Measurements from ENCODE around the gene MOSMO.
"Not testable (repeated sequence)": the region's sequence is repeated elsewhere in the genome, so short reads cannot be mapped to it uniquely, and the experiment has no call there.

MOSMO gene

GRCh38 chr16:22098405-22099255, 90.7 kb downstream of the MOSMO start:
- DNase-seq: no peak

- DNase-seq: no peak
Observed at GRCh38 chr16:22099256-22099975, 91.5 kb downstream of the MOSMO start.

DNA sequence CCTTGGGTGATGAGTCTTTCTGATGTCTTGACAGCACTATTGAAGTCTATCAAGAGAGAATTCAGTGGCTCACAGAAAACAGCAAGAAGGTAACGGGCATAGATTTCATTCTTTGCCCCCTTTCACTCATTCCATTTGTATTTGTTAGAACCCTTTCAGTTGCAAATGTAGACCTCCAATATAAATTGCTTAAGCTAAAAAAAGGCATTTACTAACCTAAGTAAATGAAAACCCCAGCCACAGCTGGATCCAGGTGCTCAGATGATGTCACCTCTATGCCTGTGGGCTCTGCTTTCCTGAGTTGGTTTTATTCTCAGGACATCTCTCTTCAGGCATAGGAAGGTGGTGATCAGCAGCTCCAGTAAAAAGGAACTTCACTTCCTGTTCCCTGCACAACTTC, 95.5 kb downstream of the MOSMO start:
- DNase-seq: no peak

GRCh38 chr16:22109258-22109898, 101.5 kb downstream of the MOSMO start:
- DNase-seq: no peak

GRCh38 chr16:22111629-22112028, 103.7 kb downstream of the MOSMO start:
- DNase-seq: not testable (repeated sequence)

DNA sequence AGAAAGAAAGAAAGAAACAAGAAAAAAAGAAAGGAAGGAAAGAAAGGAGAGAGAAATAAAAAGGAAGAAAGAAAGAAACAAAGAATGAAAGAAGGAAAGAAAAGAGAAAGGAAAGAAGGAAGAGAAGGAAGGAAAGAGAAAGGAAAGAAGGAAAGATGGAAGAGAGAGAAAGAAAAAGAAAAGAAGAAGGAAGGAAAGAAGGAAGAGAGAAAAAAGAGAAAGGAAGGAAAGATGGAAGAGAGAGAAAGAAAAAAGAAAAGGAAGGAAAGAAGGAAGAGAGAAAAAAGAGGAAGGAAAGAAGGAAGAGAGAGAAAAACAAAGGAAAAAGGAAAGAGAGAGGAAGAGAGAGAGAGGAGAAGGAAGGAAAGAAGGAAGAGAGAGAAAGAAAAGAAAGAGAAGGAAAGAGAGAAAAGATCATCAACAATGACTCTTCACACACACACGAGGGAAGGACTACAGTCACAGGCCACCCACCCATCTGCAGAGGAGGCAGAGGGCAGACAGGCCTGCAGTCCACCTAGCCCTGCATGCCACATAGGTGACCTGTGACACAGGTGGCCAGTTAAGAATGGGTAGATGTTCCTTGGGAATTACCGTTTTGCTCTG, 108.3 kb downstream of the MOSMO start:
- DNase-seq: no peak

DNA sequence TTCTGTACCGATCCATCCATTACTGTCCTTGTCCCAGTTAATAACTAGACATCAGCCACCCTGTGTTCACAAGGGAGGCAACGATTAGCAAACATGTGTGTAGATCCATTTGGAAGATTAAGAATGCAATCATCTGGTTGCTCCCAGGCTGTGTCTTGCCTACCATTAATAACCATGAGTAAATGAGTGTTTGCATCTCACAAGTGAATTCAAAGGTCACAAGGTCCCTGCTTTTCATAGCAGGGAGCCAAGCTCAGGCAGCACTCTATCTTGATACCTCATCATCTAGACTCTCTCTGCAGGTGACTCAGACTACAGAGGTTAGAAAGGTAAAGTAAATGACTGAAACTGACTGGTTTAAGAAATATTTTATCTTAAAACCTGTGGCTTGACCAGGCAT, 109.7 kb downstream of the MOSMO start:
- no peak for DNase-seq

DNA sequence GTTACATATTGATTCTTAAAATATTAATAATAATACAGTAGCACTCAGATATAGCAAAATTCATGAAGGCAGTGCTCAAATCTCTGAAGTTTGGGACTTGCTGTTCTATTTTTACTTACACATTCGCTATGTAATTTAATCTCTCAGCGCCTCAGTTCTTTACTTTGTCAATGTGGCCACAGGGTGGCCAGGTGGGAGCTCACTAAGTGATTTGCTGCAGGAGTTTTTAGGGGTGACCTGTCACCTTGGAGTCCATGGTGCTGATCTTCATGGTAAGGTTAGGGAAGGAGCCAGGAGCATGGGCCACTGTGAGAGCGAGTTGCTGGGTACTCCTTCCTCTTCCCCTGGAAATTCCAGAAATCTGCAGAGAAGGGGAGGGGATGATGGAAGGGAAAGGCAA, 112.5 kb downstream of the MOSMO start:
- no peak for DNase-seq

DNA sequence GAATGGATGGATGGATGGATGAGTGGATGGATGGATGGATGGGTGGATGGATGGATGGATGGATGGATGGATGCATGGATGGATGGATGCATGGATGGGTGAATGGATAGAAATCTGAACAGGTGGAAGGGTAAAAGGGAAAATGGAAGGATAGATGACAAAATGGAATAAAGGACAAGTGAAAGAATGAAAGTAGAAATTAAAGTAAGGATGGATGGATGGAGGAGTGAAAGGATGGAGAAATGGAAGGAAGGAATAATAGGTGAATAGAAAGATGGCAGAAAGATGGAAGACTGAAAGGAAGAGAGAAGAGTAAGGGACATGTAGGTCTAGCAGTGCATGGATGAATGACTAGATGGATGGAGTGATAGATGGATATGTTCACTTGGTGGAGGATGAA, 114.3 kb downstream of the MOSMO start:
- no peak for DNase-seq

- no peak for DNase-seq
Observed at GRCh38 chr16:22123146-22123545, 115.2 kb downstream of the MOSMO start.

- DNase-seq: no peak
Observed at GRCh38 chr16:22123759-22124490, 116.0 kb downstream of the MOSMO start.

- no peak for DNase-seq
Observed at GRCh38 chr16:22124583-22125284, 116.8 kb downstream of the MOSMO start.

GRCh38 chr16:22126037-22126558, 118.2 kb downstream of the MOSMO start:
- DNase-seq: no peak

- not testable (repeated sequence) for DNase-seq
Observed at GRCh38 chr16:22128537-22128936, 120.6 kb downstream of the MOSMO start.

DNA sequence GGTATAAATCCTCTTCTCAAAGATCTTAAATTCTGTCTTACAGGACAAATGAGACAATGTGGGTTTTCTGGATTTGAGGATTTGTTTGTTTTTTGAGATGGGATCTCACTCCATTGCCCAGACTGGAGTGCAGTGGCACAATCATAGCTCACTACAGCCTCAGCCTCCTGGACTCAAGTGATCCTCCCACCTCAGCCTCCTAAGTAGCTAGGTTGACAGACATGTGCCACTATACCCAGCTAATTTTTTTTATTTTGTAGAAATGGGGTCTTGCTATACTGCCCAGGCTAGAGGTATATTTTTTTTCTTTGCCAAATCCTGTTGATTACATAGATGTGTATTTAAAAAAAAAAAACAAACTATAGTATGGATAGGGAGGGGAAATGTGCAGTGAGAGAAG, 122.6 kb downstream of the MOSMO start:
- no peak for DNase-seq

GRCh38 chr16:22132801-22133200, 124.9 kb downstream of the MOSMO start:
- no peak for DNase-seq
